ENCODE measurements around the gene FZD4.
"Not testable (repeated sequence)": the region's sequence is repeated elsewhere in the genome, so short reads cannot be mapped to it uniquely, and the experiment has no call there.

FZD4 gene

DNA sequence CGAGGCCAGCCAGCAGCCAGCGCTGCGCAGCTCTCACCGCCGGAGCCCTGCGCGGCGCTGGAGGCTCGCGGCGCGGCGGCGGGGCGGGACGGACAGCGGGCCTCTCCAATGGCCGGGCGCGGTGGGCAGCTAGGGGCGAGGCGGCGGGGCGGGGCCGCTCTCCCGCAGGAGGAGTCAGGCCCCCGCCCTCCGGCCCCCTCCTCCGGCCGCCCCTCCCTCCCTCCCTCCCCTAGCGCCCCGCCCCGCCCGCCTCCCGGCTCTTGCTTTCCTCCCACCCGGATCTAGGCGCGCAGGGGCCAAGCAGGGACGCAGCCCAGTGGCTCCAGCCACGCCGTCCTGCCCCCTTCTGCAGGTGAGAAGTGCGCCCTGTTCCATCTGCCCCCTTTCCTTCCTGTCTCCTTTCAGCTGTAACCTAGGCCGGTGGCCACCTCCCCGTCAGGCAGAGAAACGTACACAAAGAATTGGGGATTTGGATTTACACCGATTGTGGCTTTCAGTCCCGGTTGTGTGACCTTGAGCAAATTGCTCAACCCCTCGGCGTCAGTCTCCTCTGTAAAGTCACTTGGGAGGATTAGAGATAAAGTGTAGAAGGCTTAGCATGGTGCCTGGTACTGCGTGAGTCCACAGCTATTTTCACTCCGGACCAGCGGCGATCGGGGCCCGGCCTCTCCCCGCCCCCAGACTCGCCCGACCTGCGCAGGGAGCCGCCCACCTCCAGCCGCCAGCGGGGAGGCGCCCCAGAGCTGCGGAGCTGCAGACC lies at the start of gene FZD4:
Gene FZD4 (minus strand): TSS at position 35 of the 760 bp plus-strand sequence. CDS start 310 bp downstream, outside the sequence.
- DNase-seq (peak; percentile 70), ATAC-seq (peak; percentile 92)
- peaks cover 8% of the 10 kb centered on the region for H3K4me1 Mint-ChIP-seq
- no peaks in the 10 kb centered on the region for H3K9me3 Mint-ChIP-seq
- H3K27ac Mint-ChIP-seq = no peak within 1 kb of the TSS
- H3K4me3 Mint-ChIP-seq = peak within 1 kb of the TSS; percentile 82
- H3K36me3 Mint-ChIP-seq (ENCODE audit: low read depth) = no peaks in the 10 kb centered on the region
- H3K27me3 Mint-ChIP-seq = peaks cover 55% of the 10 kb centered on the region

DNA sequence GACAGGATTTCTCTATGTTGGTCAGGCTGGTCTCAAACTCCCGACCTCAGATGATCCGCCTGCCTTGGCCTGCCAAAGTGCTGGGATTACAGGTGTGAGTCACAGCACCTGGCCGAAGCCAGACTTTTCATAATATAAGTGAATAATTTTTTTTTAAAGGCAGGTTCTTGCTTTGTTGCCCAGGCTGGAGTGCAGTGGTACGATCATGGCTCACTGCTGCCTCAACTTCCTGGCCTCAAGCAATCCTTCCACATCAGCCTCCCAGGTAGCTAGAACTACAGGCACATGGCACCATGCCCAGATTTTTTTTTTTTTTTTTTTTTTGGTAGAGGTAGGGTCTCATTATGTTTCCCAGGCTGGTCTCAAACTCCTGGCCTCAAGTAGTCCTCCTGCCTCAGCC lies 49.1 kb upstream of the FZD4 start:
- not testable (repeated sequence) for H3K27me3 Mint-ChIP-seq; H3K4me3 Mint-ChIP-seq; H3K4me1 Mint-ChIP-seq; H3K36me3 Mint-ChIP-seq (ENCODE audit: low read depth); H3K27ac Mint-ChIP-seq; ATAC-seq; DNase-seq; H3K9me3 Mint-ChIP-seq

DNA sequence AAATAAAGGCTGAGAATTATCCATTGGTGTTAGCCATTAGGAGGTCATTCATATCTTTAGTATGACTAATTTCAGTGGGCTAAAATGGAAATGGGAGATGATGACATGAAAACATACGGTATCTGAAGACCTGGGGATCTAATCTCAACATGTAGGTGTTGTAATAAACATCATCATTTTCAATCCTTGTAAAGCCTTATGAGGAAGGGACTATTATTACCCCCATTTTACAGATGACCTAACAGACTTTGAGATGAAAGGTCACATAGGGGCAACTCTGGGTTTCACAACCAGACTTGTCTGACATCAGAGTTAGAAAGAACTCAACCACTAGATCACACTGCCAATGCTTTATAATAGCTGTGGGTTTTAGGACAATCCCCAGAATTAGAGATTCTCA lies 47.7 kb upstream of the FZD4 start:
- ATAC-seq (no peak), DNase-seq (no peak)
- H3K27ac Mint-ChIP-seq = no peak overlapping the region
- peaks cover 3% of the 10 kb centered on the region for H3K27me3 Mint-ChIP-seq
- no peaks in the 10 kb centered on the region for H3K9me3 Mint-ChIP-seq
- H3K4me1 Mint-ChIP-seq = no peaks in the 10 kb centered on the region
- no peaks in the 10 kb centered on the region for H3K36me3 Mint-ChIP-seq (ENCODE audit: low read depth)
- H3K4me3 Mint-ChIP-seq = no peak overlapping the region

DNA sequence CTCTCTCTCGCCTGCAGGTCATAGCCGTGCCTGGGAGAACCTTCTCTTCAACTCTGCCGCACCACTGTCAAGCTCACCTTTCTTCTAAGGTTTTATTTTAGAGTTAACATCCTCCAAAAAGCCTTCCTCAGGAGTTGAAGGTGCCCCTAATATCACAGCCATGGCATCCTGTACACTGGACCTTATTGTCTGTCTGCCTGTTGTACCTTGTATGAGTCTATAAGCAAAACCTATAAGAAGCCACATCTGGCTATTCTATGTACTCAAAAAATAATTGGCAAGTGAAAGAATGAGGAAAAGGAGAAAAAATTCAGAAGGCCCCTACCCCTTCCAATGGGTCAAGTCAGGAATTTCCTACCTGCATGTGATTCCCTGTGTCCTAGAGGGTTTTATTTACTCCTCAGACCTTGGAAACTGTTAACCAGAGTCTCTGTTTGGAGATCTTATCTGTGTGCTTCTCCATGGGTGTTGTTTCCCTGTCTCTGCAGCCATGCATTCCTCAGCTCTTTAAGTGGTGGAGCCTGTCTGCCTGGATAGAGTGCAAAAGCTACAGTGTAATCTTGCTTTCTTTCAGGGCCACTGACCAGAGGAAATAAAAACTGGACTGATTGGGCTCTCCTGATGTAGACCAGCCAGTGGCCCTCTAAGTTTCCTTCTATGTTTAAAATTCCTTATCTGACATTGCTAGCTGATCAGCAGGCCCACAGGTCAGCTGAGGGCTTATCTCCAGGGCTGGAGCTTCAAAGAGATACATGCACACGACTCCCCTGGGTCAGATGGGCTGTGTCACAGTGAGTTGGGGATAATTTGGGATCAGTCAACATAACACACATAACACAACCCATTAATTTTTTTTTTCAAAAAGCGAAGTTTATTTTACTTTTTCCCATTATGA lies 44.9 kb upstream of the FZD4 start:
- no peaks in the 10 kb centered on the region for H3K36me3 Mint-ChIP-seq (ENCODE audit: low read depth)
- H3K9me3 Mint-ChIP-seq = no peaks in the 10 kb centered on the region
- no peaks in the 10 kb centered on the region for H3K27me3 Mint-ChIP-seq
- no peak overlapping the region for H3K4me3 Mint-ChIP-seq
- no peak for ATAC-seq
- no peak for DNase-seq
- H3K27ac Mint-ChIP-seq = no peak overlapping the region
- H3K4me1 Mint-ChIP-seq = no peaks in the 10 kb centered on the region

DNA sequence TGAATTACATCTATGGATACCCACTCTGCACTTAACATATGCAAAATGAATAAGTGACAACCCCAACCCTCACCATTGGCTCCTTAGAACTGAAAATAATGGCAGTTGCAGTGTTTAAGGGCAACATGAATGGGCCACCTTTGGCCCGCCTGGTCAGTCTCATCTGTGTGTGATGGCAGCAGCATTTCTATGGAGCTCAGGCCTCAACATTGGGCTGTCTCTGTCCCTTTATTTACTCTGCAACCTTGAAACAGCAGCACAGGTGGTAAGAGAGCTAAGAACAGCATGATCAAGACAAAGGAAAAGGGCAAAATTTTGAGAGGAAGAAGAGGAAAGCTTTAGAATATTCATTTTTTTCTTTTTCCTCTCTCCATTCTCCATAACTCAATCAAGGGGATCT lies 44.2 kb upstream of the FZD4 start:
- Mint-ChIP-seq H3K4me3 (no peak overlapping the region), H3K36me3 (ENCODE audit: low read depth) (no peaks in the 10 kb centered on the region), H3K27me3 (no peaks in the 10 kb centered on the region), H3K9me3 (no peaks in the 10 kb centered on the region), H3K27ac (no peak overlapping the region), H3K4me1 (no peaks in the 10 kb centered on the region)
- no peak for ATAC-seq
- DNase-seq = no peak

DNA sequence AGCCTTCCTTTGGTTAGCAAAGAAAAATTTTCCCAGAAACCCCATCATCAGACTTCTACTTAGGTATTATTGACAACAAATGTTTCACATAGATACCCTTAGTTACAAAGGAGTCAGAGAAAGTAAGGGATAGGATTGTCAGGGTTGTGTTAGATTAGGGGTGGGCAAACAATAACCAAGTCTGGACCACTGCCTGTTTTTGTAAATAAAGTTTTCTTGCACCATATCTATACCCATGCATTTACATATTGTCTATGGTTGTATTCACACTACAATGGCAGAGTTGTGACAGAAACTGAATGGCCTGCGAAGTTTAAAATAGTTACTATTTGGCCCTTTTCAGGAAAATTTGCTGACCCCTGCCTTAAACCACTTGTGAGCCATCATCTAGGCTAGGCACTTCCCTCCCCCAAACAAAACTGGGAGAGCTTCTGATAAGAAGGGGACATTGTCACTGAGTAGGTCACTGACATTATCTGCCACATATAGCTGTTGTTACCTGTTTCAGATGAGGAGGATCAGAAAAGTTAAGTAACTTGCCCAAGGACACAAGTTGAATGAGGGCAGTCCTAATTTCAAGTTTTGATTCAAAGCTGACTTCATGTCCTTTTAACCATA lies 41.9 kb upstream of the FZD4 start:
- ATAC-seq = no peak
- no peak for DNase-seq
- Mint-ChIP-seq H3K27ac (no peak overlapping the region), H3K4me1 (no peaks in the 10 kb centered on the region), H3K36me3 (ENCODE audit: low read depth) (no peaks in the 10 kb centered on the region), H3K27me3 (no peaks in the 10 kb centered on the region), H3K9me3 (no peaks in the 10 kb centered on the region), H3K4me3 (no peak overlapping the region)

DNA sequence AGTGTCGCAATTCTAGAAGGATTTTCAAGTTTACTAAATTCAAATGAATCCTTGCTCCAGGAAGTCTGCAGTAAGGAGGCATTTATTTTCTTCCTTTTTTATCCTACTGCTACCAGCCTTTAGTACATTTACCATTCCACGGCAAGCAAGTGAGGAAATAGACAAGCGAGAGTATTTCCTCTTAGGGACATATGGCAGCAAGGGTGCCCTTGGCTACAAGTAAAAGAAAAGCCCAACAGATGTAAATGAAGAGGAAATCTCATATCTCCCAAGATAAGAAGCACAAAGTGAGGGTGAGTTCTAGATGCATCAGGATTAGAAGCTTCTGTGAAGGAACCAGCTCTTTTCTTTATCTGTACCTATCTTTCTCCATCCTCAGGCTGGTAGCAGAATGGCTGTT lies 37.8 kb upstream of the FZD4 start:
- Mint-ChIP-seq H3K27me3 (peaks cover 3% of the 10 kb centered on the region), H3K36me3 (ENCODE audit: low read depth) (no peaks in the 10 kb centered on the region), H3K4me3 (no peak overlapping the region), H3K9me3 (no peaks in the 10 kb centered on the region), H3K27ac (no peak overlapping the region), H3K4me1 (no peaks in the 10 kb centered on the region)
- DNase-seq = no peak
- ATAC-seq = no peak

DNA sequence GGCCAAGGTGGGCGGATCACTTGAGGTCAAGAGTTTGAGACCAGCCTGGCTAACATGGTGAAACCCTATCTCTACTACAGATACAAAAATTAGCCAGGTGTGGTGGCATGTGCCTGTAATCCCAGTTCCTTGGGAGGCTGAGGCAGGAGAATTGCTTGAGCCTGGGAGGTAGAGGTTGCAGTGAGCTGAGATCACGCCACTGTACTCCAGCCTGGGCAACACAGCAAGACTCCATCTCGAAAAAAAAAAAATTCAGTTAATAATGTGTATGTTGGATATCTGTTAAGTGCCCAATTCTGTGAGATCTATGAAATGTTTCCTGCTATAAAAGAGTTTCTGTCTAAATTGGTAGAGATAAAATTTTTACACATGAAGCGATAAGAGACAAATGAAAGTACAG lies 37.1 kb upstream of the FZD4 start:
- H3K27me3 Mint-ChIP-seq; DNase-seq; H3K9me3 Mint-ChIP-seq; H3K4me1 Mint-ChIP-seq; ATAC-seq; H3K36me3 Mint-ChIP-seq (ENCODE audit: low read depth); H3K4me3 Mint-ChIP-seq; H3K27ac Mint-ChIP-seq: not testable (repeated sequence)

DNA sequence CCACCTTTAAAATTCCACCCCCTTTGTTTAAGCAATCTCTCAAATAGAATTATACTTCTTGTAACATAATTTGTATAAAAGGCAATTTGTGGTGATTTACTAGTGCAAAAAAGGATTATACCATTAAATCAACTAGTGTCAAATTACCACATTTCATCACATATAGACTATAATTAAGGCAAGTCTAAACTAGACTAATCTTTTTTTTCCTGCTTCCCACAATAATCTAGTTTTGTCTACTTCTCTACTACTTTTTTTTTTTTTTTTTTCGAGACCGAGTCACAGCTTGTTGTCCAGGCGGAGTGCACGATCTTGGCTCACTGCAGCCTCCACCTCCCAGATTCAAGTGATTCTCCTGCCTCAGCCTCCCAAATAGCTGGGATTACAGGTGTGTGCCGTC lies 36.1 kb upstream of the FZD4 start:
- peaks cover 3% of the 10 kb centered on the region for H3K27me3 Mint-ChIP-seq
- no peak overlapping the region for H3K4me3 Mint-ChIP-seq
- no peaks in the 10 kb centered on the region for H3K9me3 Mint-ChIP-seq
- H3K36me3 Mint-ChIP-seq (ENCODE audit: low read depth) = no peaks in the 10 kb centered on the region
- DNase-seq (no peak), ATAC-seq (no peak)
- H3K4me1 Mint-ChIP-seq = no peaks in the 10 kb centered on the region
- no peak overlapping the region for H3K27ac Mint-ChIP-seq

DNA sequence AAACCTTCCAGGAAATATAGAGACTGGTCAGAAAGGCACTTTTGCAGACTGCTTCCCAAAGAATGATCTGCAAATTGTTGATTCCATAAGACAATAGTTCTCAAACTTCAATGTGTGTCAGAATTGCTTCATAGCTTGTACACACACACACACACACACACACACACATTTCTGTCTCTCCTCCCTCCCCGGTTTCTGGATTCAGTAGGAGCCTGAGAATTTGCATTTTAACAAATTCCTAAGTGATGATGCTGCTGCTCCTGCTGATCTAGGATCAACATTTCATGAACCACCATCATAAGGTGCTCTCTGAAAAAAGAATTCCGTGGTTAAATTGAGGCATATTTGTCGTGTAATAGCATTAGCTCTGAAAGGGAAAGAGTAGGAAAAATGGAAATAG lies 35.3 kb upstream of the FZD4 start:
- no peak overlapping the region for H3K27ac Mint-ChIP-seq
- no peak for DNase-seq
- no peak overlapping the region for H3K4me3 Mint-ChIP-seq
- H3K36me3 Mint-ChIP-seq (ENCODE audit: low read depth) = no peaks in the 10 kb centered on the region
- no peaks in the 10 kb centered on the region for H3K4me1 Mint-ChIP-seq
- peaks cover 3% of the 10 kb centered on the region for H3K27me3 Mint-ChIP-seq
- H3K9me3 Mint-ChIP-seq = no peaks in the 10 kb centered on the region
- ATAC-seq = no peak

DNA sequence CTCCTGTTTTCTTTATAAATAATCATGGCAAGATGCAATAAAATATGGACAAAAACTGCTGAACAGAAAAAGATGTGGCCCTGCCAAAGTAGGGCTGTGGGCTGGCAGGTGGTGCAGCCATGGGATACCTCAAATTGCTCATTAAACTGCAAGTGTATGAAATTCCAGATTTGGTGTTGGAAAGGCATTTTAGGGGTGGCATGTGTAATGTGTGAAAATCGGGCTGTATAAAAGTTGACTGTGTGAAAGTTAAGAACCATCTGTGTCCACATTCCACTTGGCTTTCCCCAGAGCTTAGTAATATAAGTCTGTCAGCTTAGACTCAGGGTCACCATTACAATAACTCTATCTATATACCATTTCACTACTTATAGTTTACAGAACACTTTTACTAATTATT lies 34.8 kb upstream of the FZD4 start:
- H3K4me3 Mint-ChIP-seq = no peak overlapping the region
- peaks cover 3% of the 10 kb centered on the region for H3K27me3 Mint-ChIP-seq
- ATAC-seq (no peak), DNase-seq (no peak)
- H3K9me3 Mint-ChIP-seq = no peaks in the 10 kb centered on the region
- H3K4me1 Mint-ChIP-seq = no peaks in the 10 kb centered on the region
- H3K36me3 Mint-ChIP-seq (ENCODE audit: low read depth) = no peaks in the 10 kb centered on the region
- H3K27ac Mint-ChIP-seq = no peak overlapping the region

DNA sequence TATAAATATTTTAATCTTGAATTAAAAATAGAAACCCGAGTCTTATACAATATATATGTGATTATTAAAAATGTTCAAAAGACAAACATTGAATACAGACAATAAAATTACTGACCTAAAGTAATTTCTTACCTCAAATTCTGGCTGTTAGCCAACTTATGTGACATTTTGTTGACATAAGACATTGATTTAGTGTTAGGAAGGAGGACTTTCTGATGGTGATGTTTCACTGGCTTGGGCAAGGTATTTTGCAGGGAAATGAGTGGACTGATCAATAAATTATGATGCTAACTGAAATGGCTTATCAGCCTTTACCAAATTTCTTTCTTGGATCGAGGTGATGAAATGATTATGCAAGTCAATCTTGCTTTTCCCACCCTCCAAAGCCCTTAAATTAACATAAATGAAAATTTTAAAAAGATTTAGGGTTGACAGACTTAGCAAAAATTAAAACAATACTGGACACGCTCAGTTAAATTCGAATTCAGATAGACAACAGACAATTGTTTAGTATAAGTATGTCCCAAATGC lies 33.2 kb upstream of the FZD4 start:
- no peaks in the 10 kb centered on the region for H3K36me3 Mint-ChIP-seq (ENCODE audit: low read depth)
- H3K4me3 Mint-ChIP-seq = no peak overlapping the region
- no peaks in the 10 kb centered on the region for H3K9me3 Mint-ChIP-seq
- ATAC-seq (no peak), DNase-seq (no peak)
- H3K27me3 Mint-ChIP-seq = peaks cover 3% of the 10 kb centered on the region
- no peak overlapping the region for H3K27ac Mint-ChIP-seq
- H3K4me1 Mint-ChIP-seq = no peaks in the 10 kb centered on the region

DNA sequence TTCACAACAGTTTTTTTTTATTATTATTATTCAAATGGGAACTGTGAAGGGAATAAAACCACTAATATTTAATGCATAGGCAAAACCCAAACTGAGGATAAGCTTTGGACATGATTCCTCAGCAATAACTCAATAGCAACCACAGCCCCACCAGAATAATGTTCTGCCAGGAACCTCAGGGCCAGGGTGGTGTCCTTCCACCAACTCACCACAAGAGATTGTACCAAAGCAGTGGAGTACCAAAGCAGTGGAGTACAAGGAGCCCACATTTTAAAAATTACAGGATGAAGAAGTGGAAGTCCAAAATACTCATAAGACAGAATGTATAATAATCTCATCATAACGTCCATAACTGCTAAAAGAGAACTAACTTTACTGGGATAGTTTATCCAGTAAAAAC lies 32.5 kb upstream of the FZD4 start:
- ATAC-seq = no peak

DNA sequence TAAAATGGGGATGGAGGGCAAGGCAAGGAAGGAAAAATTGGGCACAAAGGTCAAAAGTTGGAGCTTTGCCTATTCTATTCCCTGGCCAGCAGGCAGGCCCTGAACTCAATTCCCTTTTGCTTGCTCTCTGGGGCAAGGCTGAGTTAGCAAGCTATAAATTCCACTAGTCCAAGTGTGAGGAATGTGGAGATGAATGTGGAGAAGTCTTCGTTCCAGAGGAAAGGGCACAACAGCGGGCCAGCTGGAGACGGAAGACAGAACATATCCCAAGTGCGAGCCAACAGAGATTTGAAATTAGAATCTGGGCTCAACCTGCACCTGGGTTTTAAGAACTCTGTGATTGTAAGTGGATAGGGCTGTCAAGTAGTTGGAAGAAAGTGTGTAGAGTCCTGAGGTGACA lies 29.5 kb upstream of the FZD4 start:
- Mint-ChIP-seq H3K4me1 (no peaks in the 10 kb centered on the region), H3K27me3 (peaks cover 3% of the 10 kb centered on the region), H3K9me3 (no peaks in the 10 kb centered on the region), H3K36me3 (ENCODE audit: low read depth) (no peaks in the 10 kb centered on the region), H3K27ac (no peak overlapping the region), H3K4me3 (no peak overlapping the region)
- DNase-seq (no peak), ATAC-seq (no peak)

More for the DNA sequence above, 32.5 kb upstream of the FZD4 start:
- DNase-seq = no peak
- Mint-ChIP-seq H3K4me3 (no peak overlapping the region), H3K36me3 (ENCODE audit: low read depth) (no peaks in the 10 kb centered on the region), H3K27me3 (peaks cover 3% of the 10 kb centered on the region), H3K9me3 (no peaks in the 10 kb centered on the region), H3K27ac (no peak overlapping the region), H3K4me1 (no peaks in the 10 kb centered on the region)

All from activated naive CD8-positive, alpha-beta T cell treated with anti-CD3 and anti-CD28 coated beads, Interleukin-2, amount 50 U/mL, for 24 hours (primary cell).